Neural cell (in vitro differentiated cells): ENCODE measurements around the gene UMAD1. TPM values are rescaled to one million over a fixed set of nuclear protein-coding genes. Genes with fewer than 3 reads are reported as not detected.

ENCODE experiments used
- H2AFZ ChIP-seq: fragments of 200-600, 300-800 bp; sonication (generic), shearing (Covaris generic); 2 replicates; pipeline ENCODE4 v1.6.0; 2014; ENCODE audit warnings: low read depth, mild to moderate bottlenecking, antibody characterized with exemption, low read length, moderate library complexity
- H3F3A ChIP-seq: fragments of 200-600 bp; shearing (Covaris generic); 2 replicates; pipeline ENCODE4 v1.6.1; 2016; ENCODE audit warnings: mild to moderate bottlenecking, moderate library complexity, mixed read lengths, antibody characterized with exemption, low read length; ENCODE audit not compliant: insufficient read depth, poor library complexity, severe bottlenecking
- H3K27ac ChIP-seq: fragments of 200-600, 300-800 bp; sonication (generic), shearing (Covaris generic); 2 replicates; pipeline ENCODE4 v1.5.1; 2014; ENCODE audit warnings: mild to moderate bottlenecking, low read length, moderate library complexity
- H3K27me3 ChIP-seq: fragments of 300-800, 200-600 bp; sonication (generic), shearing (Covaris generic); 2 replicates; pipeline ENCODE4 v1.6.0; 2014; ENCODE audit warnings: mild to moderate bottlenecking, low read depth, low read length, moderate library complexity; ENCODE audit not compliant: insufficient read depth
- H3K36me3 ChIP-seq: fragments of 300-800, 200-600 bp; sonication (generic), shearing (Covaris generic); 2 replicates; pipeline ENCODE4 v1.5.1; 2014; ENCODE audit warnings: mild to moderate bottlenecking, antibody characterized with exemption, low read length, moderate library complexity; ENCODE audit not compliant: insufficient read depth
- H3K4me2 ChIP-seq: fragments of 300-800, 200-600 bp; sonication (generic), shearing (Covaris generic); 2 replicates; pipeline ENCODE4 v1.6.0; 2014; ENCODE audit warnings: mild to moderate bottlenecking, low read length
- H3K4me3 ChIP-seq: fragments of 300-800, 200-600 bp; sonication (generic), shearing (Covaris generic); 2 replicates; pipeline ENCODE4 v1.5.1; 2014; ENCODE audit warnings: mild to moderate bottlenecking, low read length, moderate library complexity
- H3K79me2 ChIP-seq: fragments of 200-600 bp; shearing (Covaris generic); replicated peaks from 2 replicates; pipeline ENCODE4 v1.6.0; 2014; ENCODE audit warnings: mild to moderate bottlenecking, low read length, moderate library complexity; ENCODE audit not compliant: insufficient read depth
- H3K9ac ChIP-seq: fragments of 300-800, 200-600 bp; sonication (generic), shearing (Covaris generic); 2 replicates; pipeline ENCODE4 v1.6.1; 2016; ENCODE audit warnings: mild to moderate bottlenecking, low read length, mixed read lengths
- H3K9me2 ChIP-seq: fragments of 200-600 bp; shearing (Covaris generic); 2 replicates; pipeline ENCODE4 v1.6.1; 2016; ENCODE audit warnings: mild to moderate bottlenecking, low read length, mixed read lengths; ENCODE audit not compliant: insufficient read depth
- H3K9me3 ChIP-seq: fragments of 200-600, 300-800 bp; sonication (generic), shearing (Covaris generic); 2 replicates; pipeline ENCODE4 v1.6.1; 2016; ENCODE audit warnings: mild to moderate bottlenecking, mixed run types, low read length, moderate library complexity, mixed read lengths
- H4K20me1 ChIP-seq: fragments of 200-600 bp; shearing (Covaris generic); 2 replicates; pipeline ENCODE4 v1.6.1; 2016; ENCODE audit warnings: mild to moderate bottlenecking, mixed run types; ENCODE audit not compliant: insufficient read depth
- EP300 ChIP-seq: fragments of 450-650 bp; conservative IDR thresholded peaks from 2 replicates; pipeline ENCODE4 v1.6.1; 2014; ENCODE audit warnings: antibody characterized with exemption, mild to moderate bottlenecking, moderate library complexity; ENCODE audit not compliant: poor library complexity, severe bottlenecking
- EZH2 ChIP-seq: fragments of 200-600, 300-800 bp; shearing (Covaris generic), sonication (generic); IDR thresholded peaks from 2 replicates; pipeline ENCODE4 v1.6.1; 2014; ENCODE audit warnings: antibody characterized with exemption, low read length, borderline replicate concordance, mild to moderate bottlenecking; ENCODE audit not compliant: insufficient read depth, poor library complexity, severe bottlenecking
- MXI1 ChIP-seq: fragments of 450-650 bp; conservative IDR thresholded peaks from 2 replicates; pipeline ENCODE4 v1.6.1; 2014; ENCODE audit warnings: antibody characterized with exemption, mild to moderate bottlenecking; ENCODE audit not compliant: poor library complexity, severe bottlenecking
- POLR2AphosphoS5 ChIP-seq: IDR thresholded peaks from 2 replicates; pipeline ENCODE4 v1.6.1; 2012
- RAD21 ChIP-seq: fragments of 450-650 bp; conservative IDR thresholded peaks from 2 replicates; pipeline ENCODE4 v1.6.1; 2014; ENCODE audit warnings: antibody characterized with exemption, mild to moderate bottlenecking, moderate library complexity
- SMC3 ChIP-seq: fragments of 450-650 bp; conservative IDR thresholded peaks from 2 replicates; pipeline ENCODE4 v1.6.1; 2014; ENCODE audit warnings: antibody characterized with exemption, mild to moderate bottlenecking, moderate library complexity; ENCODE audit not compliant: poor library complexity
- TAF1 ChIP-seq: IDR thresholded peaks from 2 replicates; pipeline ENCODE4 v1.6.1; 2012; ENCODE audit warnings: low read depth
- polyA plus RNA-seq: library from polyadenylated mRNA; depleted of rRNA; stranded (reverse); fragments of >200 nt; gene quantifications from 2 replicates; pipeline ENCODE4 v1.2.3, GENCODE V29; 2014
- TF ChIP-seq, protein P1 (sequence below): fragments of 450-650 bp; IDR thresholded peaks from 2 replicates; pipeline ENCODE4 v1.5.1; 2014; ENCODE audit warnings: antibody characterized with exemption, mild to moderate bottlenecking, moderate library complexity; ENCODE audit not compliant: poor library complexity, severe bottlenecking
- TF ChIP-seq, protein P2 (sequence below): IDR thresholded peaks from 2 replicates; pipeline ENCODE4 v1.6.1; 2012; ENCODE audit warnings: borderline replicate concordance

UMAD1 gene
- polyA plus RNA-seq, 1 donor from 2014 or later = 14.7 TPM

DNA sequence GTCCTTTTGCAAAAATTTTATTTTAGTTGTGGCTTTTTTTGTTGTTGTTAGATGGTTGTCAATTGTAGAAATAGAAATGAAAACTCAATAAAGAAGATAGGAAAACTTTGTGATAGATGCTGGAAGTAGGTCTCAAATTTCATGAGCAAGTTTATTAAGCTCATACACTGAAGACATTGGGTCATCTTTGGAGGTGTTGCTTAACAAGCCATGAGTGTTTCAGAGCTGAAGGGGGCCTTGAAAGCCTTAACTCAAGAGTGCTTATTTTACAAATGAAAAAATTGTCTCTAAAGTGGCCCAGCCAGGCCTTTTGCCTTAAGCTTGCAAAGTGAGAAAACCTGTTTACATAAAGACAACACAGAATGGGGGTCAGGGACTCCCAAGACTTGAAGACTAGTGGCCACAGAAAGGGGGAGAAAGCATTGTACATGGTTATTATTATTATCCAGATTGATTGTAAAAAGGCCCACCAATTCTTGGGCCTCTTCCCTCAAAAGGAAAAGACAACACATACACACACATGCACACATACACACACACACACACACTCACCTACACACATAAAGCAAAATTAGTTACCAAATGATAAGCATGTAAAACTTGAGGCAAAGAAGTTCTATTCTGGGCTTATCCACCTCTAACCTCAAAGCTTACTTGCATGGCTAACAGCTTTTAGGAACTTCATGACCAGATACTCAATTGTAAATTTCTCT lies 278.3 kb downstream of the UMAD1 start:
- no peak overlapping the region for H3K4me2 ChIP-seq
- H3K36me3 ChIP-seq = no peaks in the 10 kb centered on the region
- H3K9me3 ChIP-seq = no peaks in the 10 kb centered on the region
- H2AFZ ChIP-seq = no peak overlapping the region
- H3F3A ChIP-seq = no peaks in the 10 kb centered on the region
- H3K27ac ChIP-seq = no peak overlapping the region
- H3K27me3 ChIP-seq = no peaks in the 10 kb centered on the region
- TF ChIP-seq SMC3 = no peak
- TF ChIP-seq POLR2AphosphoS5 = no peak
- no peak for TF ChIP-seq RAD21
- TF ChIP-seq MXI1 = no peak
- TF ChIP-seq EP300 = no peak
- TF ChIP-seq, protein P1, sequence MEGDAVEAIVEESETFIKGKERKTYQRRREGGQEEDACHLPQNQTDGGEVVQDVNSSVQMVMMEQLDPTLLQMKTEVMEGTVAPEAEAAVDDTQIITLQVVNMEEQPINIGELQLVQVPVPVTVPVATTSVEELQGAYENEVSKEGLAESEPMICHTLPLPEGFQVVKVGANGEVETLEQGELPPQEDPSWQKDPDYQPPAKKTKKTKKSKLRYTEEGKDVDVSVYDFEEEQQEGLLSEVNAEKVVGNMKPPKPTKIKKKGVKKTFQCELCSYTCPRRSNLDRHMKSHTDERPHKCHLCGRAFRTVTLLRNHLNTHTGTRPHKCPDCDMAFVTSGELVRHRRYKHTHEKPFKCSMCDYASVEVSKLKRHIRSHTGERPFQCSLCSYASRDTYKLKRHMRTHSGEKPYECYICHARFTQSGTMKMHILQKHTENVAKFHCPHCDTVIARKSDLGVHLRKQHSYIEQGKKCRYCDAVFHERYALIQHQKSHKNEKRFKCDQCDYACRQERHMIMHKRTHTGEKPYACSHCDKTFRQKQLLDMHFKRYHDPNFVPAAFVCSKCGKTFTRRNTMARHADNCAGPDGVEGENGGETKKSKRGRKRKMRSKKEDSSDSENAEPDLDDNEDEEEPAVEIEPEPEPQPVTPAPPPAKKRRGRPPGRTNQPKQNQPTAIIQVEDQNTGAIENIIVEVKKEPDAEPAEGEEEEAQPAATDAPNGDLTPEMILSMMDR = no peak
- TF ChIP-seq, protein P2, sequence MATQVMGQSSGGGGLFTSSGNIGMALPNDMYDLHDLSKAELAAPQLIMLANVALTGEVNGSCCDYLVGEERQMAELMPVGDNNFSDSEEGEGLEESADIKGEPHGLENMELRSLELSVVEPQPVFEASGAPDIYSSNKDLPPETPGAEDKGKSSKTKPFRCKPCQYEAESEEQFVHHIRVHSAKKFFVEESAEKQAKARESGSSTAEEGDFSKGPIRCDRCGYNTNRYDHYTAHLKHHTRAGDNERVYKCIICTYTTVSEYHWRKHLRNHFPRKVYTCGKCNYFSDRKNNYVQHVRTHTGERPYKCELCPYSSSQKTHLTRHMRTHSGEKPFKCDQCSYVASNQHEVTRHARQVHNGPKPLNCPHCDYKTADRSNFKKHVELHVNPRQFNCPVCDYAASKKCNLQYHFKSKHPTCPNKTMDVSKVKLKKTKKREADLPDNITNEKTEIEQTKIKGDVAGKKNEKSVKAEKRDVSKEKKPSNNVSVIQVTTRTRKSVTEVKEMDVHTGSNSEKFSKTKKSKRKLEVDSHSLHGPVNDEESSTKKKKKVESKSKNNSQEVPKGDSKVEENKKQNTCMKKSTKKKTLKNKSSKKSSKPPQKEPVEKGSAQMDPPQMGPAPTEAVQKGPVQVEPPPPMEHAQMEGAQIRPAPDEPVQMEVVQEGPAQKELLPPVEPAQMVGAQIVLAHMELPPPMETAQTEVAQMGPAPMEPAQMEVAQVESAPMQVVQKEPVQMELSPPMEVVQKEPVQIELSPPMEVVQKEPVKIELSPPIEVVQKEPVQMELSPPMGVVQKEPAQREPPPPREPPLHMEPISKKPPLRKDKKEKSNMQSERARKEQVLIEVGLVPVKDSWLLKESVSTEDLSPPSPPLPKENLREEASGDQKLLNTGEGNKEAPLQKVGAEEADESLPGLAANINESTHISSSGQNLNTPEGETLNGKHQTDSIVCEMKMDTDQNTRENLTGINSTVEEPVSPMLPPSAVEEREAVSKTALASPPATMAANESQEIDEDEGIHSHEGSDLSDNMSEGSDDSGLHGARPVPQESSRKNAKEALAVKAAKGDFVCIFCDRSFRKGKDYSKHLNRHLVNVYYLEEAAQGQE = no peak
- no peak for TF ChIP-seq TAF1
- no peak for TF ChIP-seq EZH2
- H3K4me3 ChIP-seq = no peak overlapping the region
- no peaks in the 10 kb centered on the region for H3K9me2 ChIP-seq
- H4K20me1 ChIP-seq = no peaks in the 10 kb centered on the region
- no peak overlapping the region for H3K9ac ChIP-seq
- no peaks in the 10 kb centered on the region for H3K79me2 ChIP-seq

DNA sequence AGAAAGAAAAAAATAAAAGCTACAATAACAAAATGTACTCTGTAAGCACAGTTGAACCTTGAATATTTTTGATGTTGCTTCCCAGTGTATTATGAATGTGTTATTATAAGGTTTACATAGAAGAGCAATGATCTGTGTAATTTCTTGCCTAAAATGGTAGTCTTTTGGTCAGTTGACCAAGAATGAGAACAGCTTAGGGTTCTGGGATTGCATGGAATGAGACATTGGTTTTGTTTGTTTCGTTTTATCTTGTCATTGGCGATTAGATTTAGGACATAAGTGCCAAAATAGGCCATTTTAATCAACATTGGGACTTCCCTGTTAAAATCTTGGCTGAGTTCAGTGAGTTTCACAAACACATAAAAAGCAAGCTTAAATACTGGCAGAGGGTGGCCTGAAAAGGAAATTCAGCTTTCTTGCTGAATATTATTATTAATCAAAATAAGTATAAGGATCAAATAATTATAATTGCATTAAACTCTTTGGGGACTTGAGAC lies 278.9 kb downstream of the UMAD1 start:
- no peak overlapping the region for H3K4me2 ChIP-seq

More for the DNA sequence above, 278.9 kb downstream of the UMAD1 start:
- Histone ChIP-seq H2AFZ (no peak overlapping the region), H3K9me3 (no peaks in the 10 kb centered on the region), H3K36me3 (no peaks in the 10 kb centered on the region), H3K4me3 (no peak overlapping the region), H3K9ac (no peak overlapping the region), H3K27ac (no peak overlapping the region), H4K20me1 (no peaks in the 10 kb centered on the region), H3K27me3 (no peaks in the 10 kb centered on the region), H3K79me2 (no peaks in the 10 kb centered on the region), H3K9me2 (no peaks in the 10 kb centered on the region), H3F3A (no peaks in the 10 kb centered on the region)
- TF ChIP-seq SMC3 (no peak), RAD21 (no peak), MXI1 (no peak), EZH2 (no peak), EP300 (no peak), POLR2AphosphoS5 (no peak), TAF1 (no peak)
- TF ChIP-seq, protein P2 = no peak
- TF ChIP-seq, protein P1 = no peak
